Measurements from ENCODE around the gene EEF1AKMT1. TPM values are rescaled to one million over a fixed set of nuclear protein-coding genes. Genes with fewer than 3 reads are reported as not detected.

The EEF1AKMT1 gene
- total RNA-seq, 4 donors from 2014 or later, result 5.9 to 8.5 (median 8.0) TPM

GRCh38 chr13:20711301-20712044 is 62.3 kb downstream of the EEF1AKMT1 start:
- Histone ChIP-seq H3K4me3 (no peak overlapping the region), H3K9me3 (no peaks in the 10 kb centered on the region), H3K4me1 (peaks cover 40 to 43% of the 10 kb centered on the region in 2 donors), H3K36me3 (no peaks in the 10 kb centered on the region), H3K27ac (peak overlapping the region; percentile 80 to 89 (median 88)), H3K27me3 (no peaks in the 10 kb centered on the region)
- ATAC-seq, result no peak
- TF ChIP-seq, protein P1, sequence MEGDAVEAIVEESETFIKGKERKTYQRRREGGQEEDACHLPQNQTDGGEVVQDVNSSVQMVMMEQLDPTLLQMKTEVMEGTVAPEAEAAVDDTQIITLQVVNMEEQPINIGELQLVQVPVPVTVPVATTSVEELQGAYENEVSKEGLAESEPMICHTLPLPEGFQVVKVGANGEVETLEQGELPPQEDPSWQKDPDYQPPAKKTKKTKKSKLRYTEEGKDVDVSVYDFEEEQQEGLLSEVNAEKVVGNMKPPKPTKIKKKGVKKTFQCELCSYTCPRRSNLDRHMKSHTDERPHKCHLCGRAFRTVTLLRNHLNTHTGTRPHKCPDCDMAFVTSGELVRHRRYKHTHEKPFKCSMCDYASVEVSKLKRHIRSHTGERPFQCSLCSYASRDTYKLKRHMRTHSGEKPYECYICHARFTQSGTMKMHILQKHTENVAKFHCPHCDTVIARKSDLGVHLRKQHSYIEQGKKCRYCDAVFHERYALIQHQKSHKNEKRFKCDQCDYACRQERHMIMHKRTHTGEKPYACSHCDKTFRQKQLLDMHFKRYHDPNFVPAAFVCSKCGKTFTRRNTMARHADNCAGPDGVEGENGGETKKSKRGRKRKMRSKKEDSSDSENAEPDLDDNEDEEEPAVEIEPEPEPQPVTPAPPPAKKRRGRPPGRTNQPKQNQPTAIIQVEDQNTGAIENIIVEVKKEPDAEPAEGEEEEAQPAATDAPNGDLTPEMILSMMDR (IDR thresholded peaks at IDR 0.05 in 4 of 5, conservative IDR thresholded peaks at IDR 0.05 in 1 of 5), result no peak
- no peak for TF ChIP-seq POLR2A (IDR thresholded peaks at IDR 0.05)
- intact Hi-C loops (cut with DNase I; ENCODE audit: low total_unique reads) (loop anchor here (1.0 to 5.0 kb wide), 4 partner anchors 117 to 766 kb away; no protein-coding TSS in a partner anchor), in situ Hi-C loops (cut with MboI; ENCODE audit: low sequenced_read_pairs in 4 of 4) (loop anchor here in 2 of 4 donors (10.0 to 25.0 kb wide), 2 partner anchors 213 to 226 kb away; no protein-coding TSS in a partner anchor)
- DNase-seq, result no peak

DNA sequence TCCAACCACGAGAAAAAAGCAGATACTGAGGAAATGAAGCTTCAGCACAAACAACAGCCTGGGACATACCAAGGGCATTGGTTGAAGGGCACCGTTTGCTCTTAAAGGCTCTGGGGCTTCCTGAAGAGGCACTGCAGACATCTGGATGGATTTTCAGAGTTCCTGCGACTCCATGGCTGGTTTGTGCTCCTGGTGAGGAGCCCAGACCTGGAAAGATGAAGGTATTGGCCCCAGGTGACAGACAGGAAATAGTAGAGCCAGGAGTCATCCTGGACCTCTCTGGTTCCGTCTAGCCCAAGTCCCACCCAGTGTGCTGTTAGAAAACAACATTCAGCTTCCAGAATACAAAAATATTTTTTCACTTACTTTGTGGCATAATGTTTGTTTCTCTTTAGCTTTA is 64.0 kb downstream of the EEF1AKMT1 start:
- H3K4me1 ChIP-seq, result peaks cover 26 to 38% of the 10 kb centered on the region in 2 donors
- no peak for DNase-seq
- peak overlapping the region; percentile 45 to 73 (median 71) for H3K27ac ChIP-seq
- H3K36me3 ChIP-seq, result no peaks in the 10 kb centered on the region
- no peaks in the 10 kb centered on the region for H3K9me3 ChIP-seq
- no peaks in the 10 kb centered on the region for H3K27me3 ChIP-seq
- TF ChIP-seq, protein P1 (IDR thresholded peaks at IDR 0.05 in 4 of 5, conservative IDR thresholded peaks at IDR 0.05 in 1 of 5), result no peak
- TF ChIP-seq POLR2A (IDR thresholded peaks at IDR 0.05), result no peak
- no peak overlapping the region for H3K4me3 ChIP-seq
- intact Hi-C loops (cut with DNase I; ENCODE audit: low total_unique reads) (loop anchor here (5.0 to 10.0 kb wide), 6 partner anchors 145 to 768 kb away; partner anchors contain the start of genes IFT88, LATS2 and ZDHHC20), in situ Hi-C loops (cut with MboI; ENCODE audit: low sequenced_read_pairs in 4 of 4) (loop anchor here (5.0 to 25.0 kb wide), 5 partner anchors 118 to 228 kb away; no protein-coding TSS in a partner anchor)
- no peak for ATAC-seq

DNA sequence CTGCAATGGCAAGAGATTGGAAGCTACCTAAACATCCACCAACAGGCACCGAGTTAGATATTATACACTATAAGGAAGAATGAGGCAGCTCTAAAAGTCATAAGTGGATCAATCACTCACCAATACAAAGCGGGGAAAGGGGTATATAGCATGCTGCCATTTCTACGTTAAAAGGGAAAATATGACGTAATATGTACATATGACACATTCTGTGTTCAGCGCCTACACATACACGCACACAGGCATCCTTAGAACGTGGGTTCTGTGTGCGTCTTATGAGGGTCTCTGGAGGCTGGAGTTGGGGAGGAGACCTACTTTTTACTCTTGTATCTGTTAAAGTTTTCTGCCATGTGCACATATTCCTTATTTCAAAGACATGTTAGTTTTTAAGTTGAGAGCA is 64.4 kb downstream of the EEF1AKMT1 start:
- in situ Hi-C loops (cut with MboI; ENCODE audit: low sequenced_read_pairs in 4 of 4), result loop anchor here in 3 of 4 donors (5.0 to 25.0 kb wide), 5 partner anchors 118 to 228 kb away; no protein-coding TSS in a partner anchor
- H3K4me1 ChIP-seq, result peaks cover 22 to 34% of the 10 kb centered on the region in 2 donors
- TF ChIP-seq, protein P1 (IDR thresholded peaks at IDR 0.05 in 4 of 5, conservative IDR thresholded peaks at IDR 0.05 in 1 of 5), result no peak
- no peak for TF ChIP-seq POLR2A (IDR thresholded peaks at IDR 0.05)
- ATAC-seq, result no peak
- no peaks in the 10 kb centered on the region for H3K27me3 ChIP-seq
- no peaks in the 10 kb centered on the region for H3K9me3 ChIP-seq
- H3K27ac ChIP-seq, result peak overlapping the region; percentile 45 to 73 (median 71)
- no peaks in the 10 kb centered on the region for H3K36me3 ChIP-seq
- DNase-seq, result no peak
- no peak overlapping the region for H3K4me3 ChIP-seq
- intact Hi-C loops (cut with DNase I; ENCODE audit: low total_unique reads), result loop anchor here (5.0 to 10.0 kb wide), 5 partner anchors 145 to 745 kb away; partner anchors contain the start of genes IFT88, LATS2 and ZDHHC20

- H3K36me3 ChIP-seq, result no peaks in the 10 kb centered on the region
- intact Hi-C loops (cut with DNase I; ENCODE audit: low total_unique reads), result loop anchor here (5.0 to 10.0 kb wide), 5 partner anchors 143 to 747 kb away; partner anchors contain the start of genes IFT88, LATS2 and ZDHHC20
- no peak for DNase-seq
- peaks cover 10 to 23% of the 10 kb centered on the region in 2 donors for H3K4me1 ChIP-seq
- no peaks in the 10 kb centered on the region for H3K27me3 ChIP-seq
- H3K4me3 ChIP-seq, result no peak overlapping the region
- no peaks in the 10 kb centered on the region for H3K9me3 ChIP-seq
- in situ Hi-C loops (cut with MboI; ENCODE audit: low sequenced_read_pairs in 4 of 4), result loop anchor here in 3 of 4 donors (5.0 to 25.0 kb wide), 5 partner anchors 119 to 229 kb away; no protein-coding TSS in a partner anchor
- peak overlapping the region; percentile 45 to 73 (median 71) for H3K27ac ChIP-seq
- TF ChIP-seq POLR2A (IDR thresholded peaks at IDR 0.05), result no peak
- TF ChIP-seq, protein P1 (IDR thresholded peaks at IDR 0.05 in 4 of 5, conservative IDR thresholded peaks at IDR 0.05 in 1 of 5), result no peak
- no peak for ATAC-seq
Measured at GRCh38 chr13:20708216-20708615, 65.5 kb downstream of the EEF1AKMT1 start.
